Common myeloid progenitor, CD34-positive (primary cell): ENCODE measurements around the gene SV2A.

Source experiments
- CTCF ChIA-PET: fragments of 350-600 bp; sonication (Branson Sonifier 250); formaldehyde crosslinking; loops from one replicate; lab custom pipeline; 2021; ENCODE audit warnings: antibody characterized with exemption; lab: Charles Lee
- POLR2A ChIA-PET: fragments of 350-600 bp; sonication (Branson Sonifier 250); formaldehyde crosslinking; loops from one replicate; lab custom pipeline; 2021; ENCODE audit warnings: antibody characterized with exemption; lab: Charles Lee
- DNase-seq, 3 donors: peaks; one replicate each; pipeline versions ENCODE4 v3.0.0 to v3.0.0-alpha.2; 2013
- H3K27ac ChIP-seq, 2 experiments: 1 replicate in 1 of 2; 2 replicates in 1 of 2; pipeline ENCODE4 v1.7.0; 2013; ENCODE audit warnings: inconsistent platforms in 2 of 2, low read length in 2 of 2, mild to moderate bottlenecking in 2 of 2, low read depth in 1 of 2, moderate library complexity in 1 of 2; ENCODE audit not compliant: severe bottlenecking in 2 of 2, insufficient read depth in 1 of 2, poor library complexity in 1 of 2
- H3K27me3 ChIP-seq, 5 experiments: replicated peaks in 2 of 5; 1 replicate in 3 of 5; 2 replicates in 2 of 5; pipeline versions ENCODE4 v1.6.1 to v1.7.0; 2013; ENCODE audit warnings: low read length in 4 of 5, mild to moderate bottlenecking in 2 of 5, moderate library complexity in 2 of 5, inconsistent platforms in 1 of 5; ENCODE audit not compliant: insufficient read depth in 5 of 5, control insufficient read depth in 4 of 5
- H3K36me3 ChIP-seq, 4 experiments: 1 replicate in 2 of 4; 2 replicates in 2 of 4; pipeline versions ENCODE4 v1.6.1 to v1.7.0; 2013; ENCODE audit warnings: low read length in 3 of 4, control low read depth in 1 of 4, mild to moderate bottlenecking in 1 of 4; ENCODE audit not compliant: control insufficient read depth in 4 of 4, insufficient read depth in 4 of 4
- H3K4me1 ChIP-seq, 4 experiments: 1 replicate in 3 of 4; 2 replicates in 1 of 4; pipeline versions ENCODE4 v1.6.1 to v1.7.1; 2013; ENCODE audit warnings: low read length in 3 of 4, mild to moderate bottlenecking in 3 of 4, control low read depth in 1 of 4, inconsistent platforms in 1 of 4, moderate library complexity in 1 of 4; ENCODE audit not compliant: control insufficient read depth in 4 of 4, insufficient read depth in 4 of 4; ENCODE audit errors: control extremely low read depth in 1 of 4
- H3K4me3 ChIP-seq, 7 experiments: 1 replicate in 4 of 7; 2 replicates in 3 of 7; pipeline versions ENCODE4 v1.5.1 to v1.7.0; 2013; ENCODE audit warnings: mild to moderate bottlenecking in 7 of 7, low read length in 6 of 7, moderate library complexity in 6 of 7, inconsistent platforms in 2 of 7, low read depth in 2 of 7, control low read depth in 1 of 7; ENCODE audit not compliant: insufficient read depth in 4 of 7, control insufficient read depth in 1 of 7; ENCODE audit errors: extremely low read depth in 1 of 7
- H3K9me3 ChIP-seq, 5 experiments: 1 replicate in 4 of 5; 2 replicates in 1 of 5; pipeline versions ENCODE4 v1.6.1 to v1.7.1; 2013; ENCODE audit warnings: low read length in 4 of 5, mild to moderate bottlenecking in 2 of 5, inconsistent platforms in 1 of 5, low read depth in 1 of 5, moderate library complexity in 1 of 5; ENCODE audit not compliant: control insufficient read depth in 4 of 5, insufficient read depth in 2 of 5; ENCODE audit errors: control extremely low read depth in 1 of 5
- WGBS: methylation state at CpG from one replicate; pipeline ENCODE4 v1.1.5; 2013; ENCODE audit not compliant: insufficient coverage; 5-methylcytosine and 5-hydroxymethylcytosine counted together

SV2A gene

DNA sequence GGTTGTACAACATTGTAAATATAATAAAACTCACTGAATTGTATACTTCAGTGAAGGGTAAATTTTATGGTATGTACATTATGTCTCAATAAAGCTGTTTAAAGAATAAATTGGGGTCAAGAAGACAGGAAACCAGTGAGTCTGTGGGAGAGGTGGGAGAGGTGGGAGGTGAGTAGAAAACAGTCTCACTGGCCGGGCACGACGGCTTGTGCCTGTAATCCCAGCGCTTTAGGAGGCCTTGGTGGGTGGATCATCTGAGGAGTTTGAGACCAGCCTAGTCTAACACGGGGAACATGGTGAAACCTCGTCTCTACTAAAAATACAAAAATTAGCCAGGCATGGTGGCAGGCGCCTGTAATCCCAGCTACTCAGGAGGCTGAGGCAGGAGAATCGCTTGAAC is 14.8 kb upstream of the SV2A start:
- POLR2A ChIA-PET, result no interaction called here
- CTCF ChIA-PET, result interaction anchor here (1.1 to 2.5 kb wide), 2 partner anchors 12 to 18 kb away, joined by 3 to 8 read pairs; no protein-coding TSS in a partner anchor
- H3K27me3 ChIP-seq, result no peaks in the 10 kb centered on the region
- H3K4me1 ChIP-seq, result peaks cover 5 to 22% (median 9%) of the 10 kb centered on the region in 4 experiments
- no peaks in the 10 kb centered on the region for H3K9me3 ChIP-seq
- 97% methylated on average over 3 of the region's 8 CpGs for WGBS
- no peak overlapping the region for H3K27ac ChIP-seq
- no peaks in the 10 kb centered on the region for H3K36me3 ChIP-seq
- DNase-seq, result no peak
- no peak overlapping the region for H3K4me3 ChIP-seq

DNA sequence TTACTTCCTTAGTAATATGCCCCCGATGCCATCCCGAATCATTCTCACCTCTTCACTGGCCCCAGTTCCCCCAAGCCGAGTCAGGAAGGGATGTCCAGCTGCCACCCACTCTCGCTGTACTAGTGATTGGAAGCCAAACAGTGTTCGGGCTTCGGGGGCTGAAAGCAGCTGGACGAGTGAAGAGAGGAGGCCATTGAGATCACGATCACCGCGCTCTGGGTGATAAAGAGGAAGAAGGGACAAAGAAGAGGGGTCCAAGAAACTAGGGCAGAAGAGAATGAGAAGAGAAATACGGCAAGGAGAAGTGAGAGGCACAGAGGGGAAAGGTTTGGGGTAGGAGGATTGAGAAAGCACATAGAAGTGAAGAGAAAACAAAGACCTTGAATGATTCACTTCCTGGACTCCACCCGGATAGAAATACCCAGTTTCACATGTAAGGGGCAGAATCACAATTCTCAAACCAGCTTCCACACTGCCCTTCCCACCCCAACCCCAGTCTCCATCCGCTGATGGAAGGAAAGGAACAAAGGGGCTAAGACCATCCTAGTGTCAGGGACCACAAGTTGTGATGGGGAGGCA is 13.7 kb upstream of the SV2A start:
- H3K9me3 ChIP-seq, result no peaks in the 10 kb centered on the region
- ChIA-PET POLR2A (interaction anchor here (0.6 to 0.7 kb wide), 2 partner anchors 66 to 220 kb away, joined by 3 to 13 read pairs; no protein-coding TSS in a partner anchor), CTCF (interaction anchor here (2.5 kb wide), 1 partner anchor 13 kb away, joined by 8 read pairs; no protein-coding TSS in a partner anchor)
- DNase-seq, result no peak
- WGBS, result 93% methylated on average over 10 of the region's 13 CpGs
- peaks cover 0 to 4% (median 4%) of the 10 kb centered on the region in 4 experiments for H3K36me3 ChIP-seq
- no peak overlapping the region for H3K4me3 ChIP-seq
- no peak overlapping the region for H3K27ac ChIP-seq
- peaks cover 7 to 26% (median 14%) of the 10 kb centered on the region in 4 experiments for H3K4me1 ChIP-seq
- no peaks in the 10 kb centered on the region for H3K27me3 ChIP-seq

DNA sequence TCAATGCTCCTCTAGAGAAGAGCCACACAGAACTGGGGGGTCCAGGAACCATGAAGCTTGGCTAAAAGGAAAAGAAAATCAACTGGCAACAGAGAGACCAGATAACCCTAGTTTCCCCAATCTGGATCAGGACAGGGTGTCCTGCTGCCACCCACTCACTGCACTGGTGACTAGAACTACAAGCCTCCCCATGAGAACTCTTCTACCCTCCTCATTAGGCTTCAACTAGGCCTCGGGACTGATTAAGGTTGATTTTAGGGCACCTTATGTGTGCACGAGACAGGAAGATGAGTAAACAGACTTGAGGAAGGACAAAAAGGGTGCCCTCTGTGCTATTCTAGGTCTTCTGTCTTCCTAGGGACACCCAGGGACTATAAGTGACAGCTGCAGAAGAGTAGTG is 12.2 kb upstream of the SV2A start:
- ChIA-PET POLR2A (interaction anchor here (2.4 kb wide), 1 partner anchor 43 kb away, joined by 17 read pairs; a partner anchor contains a TSS), CTCF (interaction anchor here (1.0 to 2.4 kb wide), 3 partner anchors 10 to 41 kb away, joined by 3 to 12 read pairs (median 5); a partner anchor contains a TSS)
- Histone ChIP-seq H3K4me3 (no peak overlapping the region), H3K4me1 (peaks cover 7 to 33% (median 18%) of the 10 kb centered on the region in 4 experiments), H3K27me3 (no peaks in the 10 kb centered on the region), H3K9me3 (no peaks in the 10 kb centered on the region), H3K27ac (no peak overlapping the region), H3K36me3 (peaks cover 3 to 19% (median 18%) of the 10 kb centered on the region in 4 experiments)
- DNase-seq, result no peak
- 100% methylated on average over 2 of the region's 2 CpGs for WGBS

DNA sequence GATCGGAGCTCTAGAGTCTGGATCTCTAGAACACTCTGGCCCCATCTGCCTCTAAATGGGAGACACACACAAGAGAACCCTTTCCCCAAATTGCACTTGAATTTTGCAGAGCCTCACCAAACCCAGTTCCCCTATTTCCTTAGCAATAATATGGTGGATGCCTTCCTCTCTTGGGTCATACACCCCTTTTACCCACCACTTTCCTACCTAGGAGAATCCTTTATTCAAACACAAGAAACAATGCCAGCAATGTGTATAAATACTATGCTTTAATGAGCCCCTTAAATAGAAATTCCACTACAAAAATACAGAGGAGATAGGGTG is 10.7 kb upstream of the SV2A start:
- Histone ChIP-seq H3K36me3 (peaks cover 10 to 33% (median 30%) of the 10 kb centered on the region in 4 experiments), H3K27me3 (no peaks in the 10 kb centered on the region), H3K4me1 (peaks cover 7 to 33% (median 18%) of the 10 kb centered on the region in 4 experiments), H3K27ac (peak overlapping the region; percentile 88 to 92), H3K9me3 (no peaks in the 10 kb centered on the region), H3K4me3 (peak overlapping the region; percentile 85 to 99 (median 90))
- CTCF ChIA-PET, result interaction anchor here (1.2 to 2.4 kb wide), 2 partner anchors 11 to 34 kb away, joined by 3 to 12 read pairs; no protein-coding TSS in a partner anchor
- 0% methylated on average over 1 of the region's 1 CpG for WGBS
- POLR2A ChIA-PET, result interaction anchor here (0.8 to 2.4 kb wide), 5 partner anchors 9 to 41 kb away, joined by 3 to 17 read pairs (median 3); partner anchors contain the start of gene BOLA1
- DNase-seq, result no peak

DNA sequence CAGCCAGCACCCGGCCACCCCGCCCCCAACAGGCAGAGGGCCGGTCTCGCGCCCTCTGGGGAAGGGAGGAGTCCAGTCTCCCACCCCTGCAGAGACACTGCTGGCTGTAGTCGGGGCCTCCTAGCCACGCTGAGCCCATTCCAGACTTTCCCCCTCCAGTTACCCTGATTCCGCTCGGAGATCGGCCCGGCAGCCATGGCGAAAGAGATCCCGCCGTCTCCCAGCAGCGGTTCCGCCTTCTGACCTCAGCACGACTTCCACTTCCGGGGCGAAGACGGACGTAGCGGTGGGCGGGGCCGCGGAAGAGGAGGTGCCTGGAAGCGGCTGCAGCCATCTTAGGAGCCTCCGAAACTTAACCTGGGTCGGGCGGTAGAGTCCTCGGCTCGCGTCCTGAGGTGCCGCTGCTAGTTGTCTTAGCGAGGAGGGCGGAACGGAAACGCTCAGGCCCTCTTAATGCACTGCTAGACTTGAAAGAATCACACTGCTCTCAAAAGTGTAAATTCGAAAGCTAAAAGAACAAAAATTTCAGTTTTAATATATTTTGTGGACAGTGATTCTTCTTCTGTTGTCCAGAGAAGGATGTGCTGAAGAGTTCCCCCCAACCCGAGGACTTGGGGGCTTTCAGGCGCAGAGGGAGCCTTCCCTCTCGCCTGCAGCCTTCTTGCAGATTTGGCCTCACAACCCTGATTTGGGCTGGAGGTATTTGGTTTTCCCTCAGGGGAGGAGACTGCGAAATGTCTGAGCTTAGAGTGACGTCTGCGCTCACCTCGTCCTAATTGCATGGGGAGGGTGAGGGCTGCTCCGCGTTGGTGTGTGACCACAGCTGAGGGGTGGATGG is 10.1 kb upstream of the SV2A start, which contains the start of gene SF3B4:
Gene SF3B4 (minus strand): TSS at position 241 of the 838 bp plus-strand sequence. CDS start 44 bp downstream, at position 197.
- WGBS, result 0% methylated on average over 42 of the region's 47 CpGs
- peaks cover 7 to 33% (median 18%) of the 10 kb centered on the region in 4 experiments for H3K4me1 ChIP-seq
- peak within 1 kb of the TSS; percentile 85 to 99 (median 90) for H3K4me3 ChIP-seq
- peak within 1 kb of the TSS; percentile 88 to 92 for H3K27ac ChIP-seq
- no peaks in the 10 kb centered on the region for H3K9me3 ChIP-seq
- POLR2A ChIA-PET, result interaction anchor here (0.8 to 2.4 kb wide), 6 partner anchors 10 to 138 kb away, joined by 3 to 17 read pairs (median 3); partner anchors contain the start of gene BOLA1
- peaks cover 10 to 39% (median 33%) of the 10 kb centered on the region in 4 experiments for H3K36me3 ChIP-seq
- peak; percentile 95 to 97 (median 96) for DNase-seq
- CTCF ChIA-PET, result interaction anchor here (1.2 to 2.4 kb wide), 2 partner anchors 12 to 35 kb away, joined by 3 to 12 read pairs; no protein-coding TSS in a partner anchor
- no peaks in the 10 kb centered on the region for H3K27me3 ChIP-seq

DNA sequence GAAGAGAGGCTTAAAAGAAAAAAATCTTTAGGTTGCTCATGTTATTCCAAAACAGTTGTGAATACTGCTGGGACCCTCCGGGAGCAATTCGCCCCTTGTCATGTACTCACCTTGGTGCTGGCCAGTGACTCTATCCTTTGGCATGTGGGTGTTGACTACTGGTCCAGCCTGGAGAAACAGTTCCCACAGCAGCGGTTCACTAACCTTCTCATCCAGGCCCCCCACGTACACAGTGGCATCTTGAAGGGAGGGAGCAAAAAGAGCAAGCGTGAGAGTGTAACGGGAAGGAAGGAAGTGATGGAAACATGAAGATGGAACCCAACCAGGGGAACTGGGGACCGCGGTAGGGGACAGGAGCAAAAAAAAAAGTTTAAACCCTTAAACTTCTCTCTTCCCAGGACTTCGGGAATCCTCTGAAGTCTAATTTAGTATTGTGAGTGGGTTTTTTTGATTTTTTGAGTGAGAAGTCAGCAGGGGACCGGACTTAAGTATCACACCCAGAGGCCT is 9.5 kb upstream of the SV2A start:
- WGBS, result 12% methylated on average over 5 of the region's 10 CpGs
- H3K27ac ChIP-seq, result peak overlapping the region; percentile 88 to 92
- ChIA-PET CTCF (no interaction called here), POLR2A (interaction anchor here (0.8 kb wide), 1 partner anchor 139 kb away, joined by 3 read pairs; no protein-coding TSS in a partner anchor)
- peaks cover 12 to 44% (median 39%) of the 10 kb centered on the region in 4 experiments for H3K36me3 ChIP-seq
- H3K4me3 ChIP-seq, result peak overlapping the region; percentile 85 to 99 (median 90)
- no peaks in the 10 kb centered on the region for H3K9me3 ChIP-seq
- no peak for DNase-seq
- H3K27me3 ChIP-seq, result no peaks in the 10 kb centered on the region
- H3K4me1 ChIP-seq, result peaks cover 7 to 33% (median 18%) of the 10 kb centered on the region in 4 experiments
